AG08396 (cell line): ENCODE measurements around the gene RAD51B.

Experiments used
- DNase-seq: peaks from one replicate; pipeline ENCODE4 v3.0.0; 2012; ENCODE audit warnings: low spot score, mixed read lengths

Gene RAD51B

DNA sequence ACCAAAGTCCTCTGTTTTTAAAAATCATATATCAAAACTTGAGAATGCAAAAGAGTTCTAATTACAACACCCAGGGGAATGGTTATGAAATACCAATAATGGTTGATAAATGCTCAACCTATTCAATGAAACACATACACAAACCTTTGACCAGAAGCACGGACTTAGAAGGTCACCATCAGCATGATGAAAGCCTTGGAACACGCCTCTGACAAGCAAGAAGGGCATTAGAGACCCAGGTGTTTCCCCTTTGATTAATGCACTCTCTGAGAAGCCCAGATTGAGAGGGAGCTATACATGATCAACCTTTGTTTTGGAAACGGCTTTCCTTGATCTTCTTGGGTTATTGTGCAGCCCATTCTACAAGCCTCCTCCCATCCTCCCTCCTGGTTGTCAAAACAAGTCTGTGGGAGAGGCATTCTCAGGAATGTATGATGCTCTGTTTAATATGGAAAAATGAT is 904.3 kb downstream of the RAD51B start:
- DNase-seq, result no peak

DNA sequence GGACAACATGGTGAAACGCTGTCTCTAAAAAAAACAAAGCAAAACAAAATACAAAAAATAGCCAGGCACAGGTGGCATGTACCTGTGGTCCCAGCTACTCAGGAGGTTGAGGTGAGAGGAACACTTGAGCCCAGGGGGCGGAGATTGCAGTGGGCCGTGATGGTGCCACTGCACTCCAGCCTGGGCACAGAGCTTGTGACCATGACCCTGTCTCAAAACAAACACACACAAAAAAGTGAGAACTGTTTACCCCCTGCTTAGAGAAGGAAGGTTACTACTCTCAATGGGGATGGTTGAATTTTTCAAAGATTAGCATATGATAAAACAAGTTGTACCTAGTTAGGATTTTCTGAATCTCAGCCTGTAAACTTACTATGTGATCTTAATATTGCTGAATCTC is 905.3 kb downstream of the RAD51B start:
- DNase-seq, result no peak

DNA sequence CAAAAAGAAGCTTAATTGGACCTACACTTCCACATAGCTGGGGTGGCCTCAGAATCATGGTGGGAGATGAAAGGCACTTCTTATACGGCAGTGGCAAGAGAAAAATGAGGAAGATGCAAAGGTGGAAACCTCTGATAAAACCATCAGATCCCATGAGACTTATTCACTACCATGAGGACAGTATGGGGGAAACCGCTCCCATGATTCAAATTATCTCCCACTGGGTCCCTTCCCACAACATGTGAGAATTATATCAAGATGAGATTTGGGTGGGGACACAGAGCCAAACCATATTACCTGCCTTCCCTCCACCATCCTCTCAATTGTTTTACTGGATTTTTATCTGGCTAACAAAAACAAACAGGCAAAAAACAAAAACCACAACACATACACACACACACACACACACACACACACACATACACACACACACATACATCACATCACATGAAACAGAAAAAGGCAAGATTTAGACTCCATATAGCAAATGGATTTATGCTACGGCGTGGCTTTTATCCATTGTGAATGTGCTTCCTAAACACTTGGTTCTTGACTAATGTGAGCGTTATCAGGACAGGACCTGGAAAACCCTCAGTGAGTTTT is 906.6 kb downstream of the RAD51B start:
- DNase-seq, result no peak

DNA sequence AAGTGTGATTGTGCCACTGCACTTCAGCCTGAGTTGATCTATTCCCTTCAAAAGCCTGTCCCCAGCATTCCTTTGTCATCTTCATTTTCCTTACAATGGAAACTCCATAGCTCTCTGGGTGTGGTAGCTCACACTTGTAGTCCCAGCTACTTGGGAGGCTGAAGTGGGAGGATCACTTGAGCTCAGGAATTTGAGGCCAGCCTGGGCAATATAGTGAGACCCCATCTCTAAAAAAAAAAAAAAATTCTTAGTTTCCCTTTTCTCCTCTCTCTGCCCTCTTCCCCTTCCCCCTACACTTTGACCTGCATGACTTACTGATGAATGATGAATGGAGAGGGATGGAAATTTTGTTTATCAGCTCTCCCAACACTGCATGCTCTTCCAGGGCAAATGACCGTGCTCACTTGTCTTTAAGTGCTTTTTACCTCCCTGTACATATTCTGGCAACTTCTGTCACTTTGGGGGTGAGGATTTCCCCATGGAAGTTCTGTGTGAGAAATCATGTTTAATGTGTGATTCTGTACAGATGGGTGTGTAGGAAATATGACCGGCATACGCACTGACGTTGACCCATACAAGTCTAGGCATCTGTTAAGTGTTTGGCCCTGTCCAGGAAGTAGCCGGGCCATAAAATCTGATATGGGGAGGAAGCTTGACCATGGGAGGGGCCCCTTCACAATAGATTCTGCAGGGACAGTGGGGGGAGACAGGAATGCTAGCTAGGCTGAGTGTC is 907.9 kb downstream of the RAD51B start:
- no peak for DNase-seq

DNA sequence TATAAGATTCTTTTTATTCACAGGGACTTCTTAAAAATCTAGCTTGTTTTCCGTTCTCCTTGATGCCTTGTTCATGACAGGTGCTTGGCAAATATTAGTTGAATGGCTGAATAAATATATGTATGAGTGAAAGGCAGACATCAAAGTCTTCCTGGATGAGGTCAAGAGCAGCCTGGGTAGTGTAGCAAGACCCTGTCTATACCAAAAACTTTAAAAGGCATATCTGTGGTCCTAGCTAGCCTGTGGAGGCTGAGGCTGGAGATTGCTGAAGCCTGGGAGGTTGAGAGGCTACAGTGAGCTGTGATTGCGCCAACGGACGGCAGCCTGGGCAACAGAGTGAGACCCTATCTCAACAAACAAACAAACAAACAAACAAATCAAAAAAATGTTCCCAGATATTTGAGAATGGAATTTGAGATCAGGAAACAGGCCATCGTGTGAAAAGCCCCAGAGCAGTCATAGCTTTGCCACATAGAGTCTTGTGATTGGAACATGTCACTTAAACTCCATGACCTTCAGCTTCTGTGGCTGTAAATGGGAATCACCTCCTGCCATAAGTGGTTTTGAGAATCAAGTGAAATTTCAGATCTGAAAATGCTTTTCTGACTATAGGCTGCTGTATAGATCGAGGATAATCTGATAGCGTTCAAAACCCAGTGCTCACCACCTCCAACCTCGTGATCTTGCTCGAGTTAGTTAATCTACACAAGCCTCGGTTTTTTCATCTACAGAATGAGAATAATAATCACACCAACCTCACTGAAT is 908.9 kb downstream of the RAD51B start:
- DNase-seq, result no peak

DNA sequence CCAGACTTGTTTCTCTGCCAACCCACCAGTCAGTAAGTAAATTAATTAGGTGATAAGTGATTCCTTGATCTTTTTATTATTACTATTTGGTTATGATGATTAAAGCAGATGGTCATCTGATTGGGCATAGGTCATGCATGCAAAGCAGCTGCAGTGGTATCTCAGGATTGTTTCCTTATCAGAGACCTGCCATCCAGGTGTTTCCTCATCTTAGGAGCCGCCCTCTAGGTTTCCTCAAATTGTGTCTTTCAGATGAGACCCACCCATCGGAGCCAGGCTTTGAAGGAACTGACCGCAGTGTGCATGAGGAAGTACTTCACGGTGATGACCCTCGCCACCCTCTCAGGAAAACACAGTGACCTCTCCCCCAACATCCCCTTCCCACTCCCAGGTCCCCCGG is 910.0 kb downstream of the RAD51B start:
- no peak for DNase-seq

DNA sequence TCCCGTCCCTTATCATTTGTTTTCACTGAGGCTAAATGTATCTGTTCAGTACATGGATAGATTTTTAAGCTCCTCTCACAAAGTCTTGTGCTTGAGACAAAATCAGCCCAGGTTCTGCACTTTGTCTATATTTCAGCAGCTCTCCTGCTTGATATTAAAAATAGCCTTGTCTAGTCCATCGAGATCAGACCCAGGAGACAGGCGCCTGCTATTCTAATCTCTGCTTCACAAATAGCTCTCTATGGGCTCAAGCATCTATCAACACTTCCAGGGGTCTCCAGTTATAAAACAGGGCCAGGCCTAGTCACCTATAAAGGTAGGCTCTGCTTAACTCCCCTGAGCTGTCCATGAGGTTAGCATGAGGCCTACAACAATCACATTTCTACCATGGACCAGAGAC is 910.8 kb downstream of the RAD51B start:
- DNase-seq, result no peak

DNA sequence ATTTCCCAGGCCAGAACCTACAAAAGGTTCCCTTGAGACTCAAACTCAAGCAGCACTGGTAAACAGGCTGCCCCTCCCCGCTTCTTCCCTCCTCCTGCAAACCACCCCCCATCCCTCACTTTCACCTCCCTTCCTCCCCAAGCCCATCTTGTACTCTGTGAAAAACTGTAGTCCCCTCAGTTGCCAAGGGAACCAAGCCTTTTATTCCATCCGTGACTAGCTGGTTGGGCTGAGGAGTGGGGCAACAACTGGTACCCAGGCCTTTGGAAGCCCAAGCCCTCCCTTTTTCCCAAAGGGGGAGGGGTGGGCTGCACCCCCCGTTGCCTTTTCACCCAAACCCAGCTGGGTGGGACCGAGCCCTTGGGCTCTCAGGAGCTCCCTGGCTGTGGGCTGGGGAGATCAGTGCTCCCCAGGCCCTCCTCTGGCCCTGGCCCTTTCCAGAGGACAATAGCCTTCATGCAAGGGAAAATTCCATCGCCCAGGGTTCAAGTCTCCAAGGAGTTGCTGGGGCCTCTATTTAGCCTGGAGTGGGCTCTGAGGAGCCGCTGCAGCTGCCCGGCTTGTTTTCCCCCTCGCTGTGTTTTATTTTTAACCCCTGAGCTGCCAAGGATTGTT is 911.3 kb downstream of the RAD51B start:
- DNase-seq, result no peak

DNA sequence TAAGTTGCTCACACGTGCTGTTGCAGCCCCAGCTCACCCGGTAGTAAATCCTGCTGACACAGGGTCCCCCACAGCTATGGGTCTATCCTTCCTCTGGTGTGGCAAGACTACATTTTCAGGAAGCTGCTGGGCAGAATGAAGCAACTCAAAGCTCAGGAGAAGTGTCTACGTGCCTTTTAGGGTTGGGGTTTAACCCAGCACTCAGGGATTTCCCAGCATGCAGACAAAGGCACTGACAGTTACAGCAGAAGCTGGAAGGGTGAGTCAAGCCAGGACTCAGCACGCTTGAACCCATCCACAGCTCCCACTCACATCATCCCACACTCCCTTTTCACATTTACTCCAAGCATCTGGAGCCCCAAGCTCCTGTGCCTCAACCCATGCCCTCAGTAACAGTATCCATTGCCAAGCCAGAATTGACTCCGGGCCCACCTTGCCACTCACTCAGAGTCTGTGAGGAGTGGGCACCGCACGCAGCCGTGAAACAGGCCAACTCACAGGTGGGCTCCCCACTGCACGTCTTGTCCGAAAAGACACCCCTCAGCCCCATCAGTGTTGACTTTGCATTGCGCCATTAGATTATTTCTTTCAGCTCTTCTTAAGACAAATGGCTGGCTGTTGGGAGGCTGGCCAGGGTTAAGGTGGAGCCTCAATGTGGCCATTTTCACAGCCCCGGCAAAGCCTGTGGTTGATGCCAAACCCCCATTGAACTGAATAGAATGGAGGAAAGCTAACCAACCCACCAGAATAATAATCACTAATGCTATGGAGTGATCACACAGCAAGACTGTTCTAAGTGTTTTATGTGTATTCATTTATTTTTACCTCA is 913.7 kb downstream of the RAD51B start:
- no peak for DNase-seq

DNA sequence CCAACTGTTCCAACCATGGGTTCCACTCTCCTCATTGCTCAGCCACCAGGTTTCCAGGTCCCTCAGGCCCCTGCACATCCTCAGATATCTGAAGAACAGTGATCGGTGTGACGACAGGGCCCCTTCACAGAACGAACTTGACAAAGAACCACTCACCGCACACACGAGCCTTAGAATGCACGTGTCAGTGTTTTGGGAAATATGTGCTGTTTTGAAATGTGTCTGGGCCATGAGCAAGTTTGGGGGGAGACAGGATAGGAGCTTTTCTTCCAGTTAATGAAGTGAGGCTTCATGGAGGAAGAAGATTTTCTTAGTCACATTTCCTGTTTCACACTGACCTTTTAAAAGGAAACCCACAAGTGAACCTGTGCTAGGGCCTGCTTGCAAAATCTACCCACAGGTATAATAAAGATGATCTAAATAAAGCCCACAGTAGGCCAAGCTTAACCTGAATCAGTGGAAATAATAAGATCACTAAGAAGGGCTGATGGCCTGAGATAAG is 914.7 kb downstream of the RAD51B start:
- DNase-seq, result no peak

DNA sequence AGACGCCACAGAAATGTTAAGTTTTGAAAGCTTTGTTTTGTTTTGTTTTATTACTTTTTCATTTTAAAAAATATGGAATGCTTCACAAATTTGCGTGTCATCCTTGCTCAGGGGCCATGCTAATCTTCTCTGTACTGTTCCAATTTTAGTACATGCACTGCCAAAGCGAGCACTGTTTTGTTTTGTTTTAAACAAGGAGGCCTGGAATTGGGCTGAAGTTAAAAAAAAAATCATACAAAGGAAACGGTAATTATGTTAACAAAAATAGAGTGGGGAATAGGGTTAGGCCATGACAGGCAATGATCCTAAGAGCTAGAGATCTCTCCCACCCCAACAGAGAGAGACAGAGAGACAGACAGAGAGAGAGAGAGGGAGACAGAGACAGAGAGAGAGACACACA is 916.3 kb downstream of the RAD51B start:
- no peak for DNase-seq

DNA sequence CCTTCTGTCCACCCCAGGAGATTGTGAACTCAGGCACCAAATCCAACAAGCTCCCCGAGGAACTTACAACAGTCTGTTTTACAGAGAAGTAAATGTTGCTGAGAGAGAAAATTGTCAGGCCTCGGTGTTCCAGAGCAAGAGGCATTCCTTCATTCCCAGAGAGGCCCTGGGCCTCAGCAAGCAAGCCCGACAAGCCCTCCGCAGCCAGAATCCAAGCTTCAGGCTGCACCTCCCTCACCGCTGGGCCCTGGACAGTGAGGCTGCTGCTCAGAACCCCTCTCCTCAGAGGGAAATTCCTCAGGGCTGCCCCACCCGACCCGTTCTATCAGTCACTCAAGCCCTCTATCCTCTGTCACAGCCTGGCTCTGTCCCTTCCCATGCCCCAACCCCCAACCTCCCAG is 916.9 kb downstream of the RAD51B start:
- no peak for DNase-seq

DNA sequence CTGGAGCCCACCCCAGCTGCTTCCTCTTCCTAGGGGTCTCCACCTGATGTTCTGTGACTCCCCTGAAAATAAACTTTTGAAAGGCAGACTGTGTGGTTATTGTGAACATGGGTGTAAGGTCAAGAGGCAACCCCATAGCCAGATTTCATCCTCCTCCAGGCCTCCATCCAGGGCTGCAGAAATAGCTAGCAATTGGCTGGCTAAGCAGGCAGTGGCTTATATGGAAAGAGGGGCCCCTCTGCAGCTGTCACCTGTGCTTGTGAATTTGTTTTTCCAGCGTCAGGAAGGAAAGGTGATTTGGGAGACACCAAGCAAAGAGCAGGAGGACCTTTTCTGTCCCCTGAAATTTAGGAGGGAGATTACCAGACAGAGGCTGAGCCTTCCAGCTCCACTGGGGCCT is 917.5 kb downstream of the RAD51B start:
- no peak for DNase-seq

DNA sequence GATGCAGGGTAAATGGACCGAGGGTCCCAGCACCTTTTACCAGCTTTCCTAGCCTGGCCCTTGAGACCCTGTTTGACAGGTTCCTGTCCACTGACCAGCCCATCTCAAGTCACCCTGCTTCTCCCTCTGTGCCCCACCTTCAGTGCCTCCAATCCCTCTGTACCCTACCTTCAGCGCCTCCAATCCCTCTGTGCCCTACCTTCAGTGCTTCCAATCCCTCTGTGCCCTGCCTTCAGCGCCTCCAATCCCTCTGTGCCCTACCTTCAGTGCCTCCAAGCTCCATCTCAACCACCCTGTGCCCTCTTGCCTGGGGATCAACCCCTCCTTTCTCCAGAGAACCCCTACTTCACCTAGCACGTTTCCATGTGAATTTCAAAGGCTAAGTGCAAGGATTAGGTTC is 919.0 kb downstream of the RAD51B start:
- no peak for DNase-seq

DNA sequence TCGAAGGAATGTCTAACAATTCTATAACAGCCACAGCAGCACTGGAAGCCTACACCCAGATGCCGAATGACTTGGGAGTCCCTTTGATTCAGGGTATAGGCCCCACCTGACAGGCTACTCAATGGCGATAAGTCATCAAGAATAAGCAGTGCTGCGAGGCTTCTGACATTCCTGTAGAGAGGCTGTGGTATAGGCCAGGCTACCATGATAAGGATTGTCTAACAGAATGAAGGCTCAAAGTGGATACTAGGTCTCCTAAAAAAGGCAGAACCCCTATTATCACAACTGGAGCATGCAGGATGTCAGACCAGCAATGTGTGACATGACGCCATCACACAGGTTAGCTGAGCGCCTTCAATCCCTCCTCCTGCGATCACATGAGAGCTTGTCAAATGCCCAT is 920.1 kb downstream of the RAD51B start:
- DNase-seq, result no peak

DNA sequence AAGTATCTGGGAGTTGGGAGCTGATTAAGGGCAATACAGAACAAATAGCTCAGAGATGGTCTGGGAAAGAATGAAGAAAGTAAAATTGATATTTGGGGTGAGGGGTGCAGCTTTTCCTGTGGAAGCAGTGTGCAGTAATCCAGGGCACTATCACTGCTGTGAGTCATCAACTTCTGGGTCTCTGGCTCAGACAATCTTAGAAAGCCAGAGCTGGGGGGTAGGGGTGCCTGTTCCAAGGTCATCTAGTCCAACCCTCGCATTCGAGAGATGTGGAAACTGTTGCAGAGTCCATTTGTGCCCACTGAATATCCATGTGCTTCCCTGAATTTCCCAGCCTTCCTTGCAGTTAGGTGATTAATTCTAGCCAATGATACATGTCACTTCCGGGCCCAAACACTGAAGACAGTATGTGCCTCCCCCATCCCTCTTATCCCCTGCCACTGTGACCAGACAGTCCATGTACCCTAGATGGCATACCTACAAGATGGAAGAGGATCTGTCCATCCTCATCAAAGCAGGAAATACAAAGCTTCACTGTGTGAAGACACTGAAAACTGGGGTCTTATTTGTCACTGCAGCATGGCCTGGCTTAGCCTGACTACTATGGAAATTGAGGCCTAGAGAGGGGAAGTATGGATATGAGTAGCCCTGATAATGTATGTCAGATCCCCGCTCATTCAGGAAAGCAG is 921.4 kb downstream of the RAD51B start:
- DNase-seq, result no peak

DNA sequence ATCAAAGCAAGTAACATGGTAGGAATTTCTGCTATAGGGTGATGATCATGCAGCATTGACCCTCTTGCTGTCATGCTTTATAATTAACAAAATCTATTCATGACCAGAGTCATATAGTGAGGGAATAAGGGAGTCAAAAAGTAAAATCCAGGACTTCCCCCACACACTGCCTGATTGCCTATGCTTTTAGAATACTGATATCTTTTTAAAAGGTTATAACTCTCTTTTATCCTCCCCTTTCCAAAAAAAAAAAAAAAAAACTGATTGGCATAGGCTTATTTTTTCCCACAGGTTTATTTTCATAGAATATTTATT is 921.9 kb downstream of the RAD51B start:
- no peak for DNase-seq

DNA sequence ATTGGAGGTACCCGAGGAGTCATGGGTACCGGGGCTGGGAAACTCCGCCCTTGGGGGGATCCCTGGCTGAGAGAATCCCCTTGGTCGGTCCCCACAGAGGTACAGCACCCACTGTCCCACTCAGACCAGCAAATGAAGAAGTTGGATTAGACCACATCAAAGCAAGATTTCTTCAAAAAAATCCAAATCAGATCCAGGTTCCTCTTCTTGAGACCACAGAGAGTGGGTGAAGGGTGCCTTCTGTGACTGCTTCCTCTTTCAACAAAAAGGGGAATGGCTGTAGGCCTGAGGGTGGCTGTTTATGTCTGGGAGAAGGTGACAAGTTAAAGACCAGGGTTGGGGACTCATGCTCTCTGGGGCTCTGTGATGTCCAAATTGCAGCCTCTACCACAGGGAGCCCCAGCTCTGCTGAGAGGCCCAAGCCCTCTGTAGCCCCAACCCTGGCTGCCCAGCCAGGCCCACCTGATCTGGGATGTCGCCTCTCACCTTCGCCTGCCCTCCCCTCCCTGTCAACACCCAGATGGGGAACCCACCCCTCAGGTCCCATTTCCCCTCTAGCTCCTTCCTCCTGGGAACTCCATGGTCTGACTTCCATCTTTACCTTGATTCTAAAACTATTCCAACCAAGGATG is 922.4 kb downstream of the RAD51B start:
- no peak for DNase-seq

DNA sequence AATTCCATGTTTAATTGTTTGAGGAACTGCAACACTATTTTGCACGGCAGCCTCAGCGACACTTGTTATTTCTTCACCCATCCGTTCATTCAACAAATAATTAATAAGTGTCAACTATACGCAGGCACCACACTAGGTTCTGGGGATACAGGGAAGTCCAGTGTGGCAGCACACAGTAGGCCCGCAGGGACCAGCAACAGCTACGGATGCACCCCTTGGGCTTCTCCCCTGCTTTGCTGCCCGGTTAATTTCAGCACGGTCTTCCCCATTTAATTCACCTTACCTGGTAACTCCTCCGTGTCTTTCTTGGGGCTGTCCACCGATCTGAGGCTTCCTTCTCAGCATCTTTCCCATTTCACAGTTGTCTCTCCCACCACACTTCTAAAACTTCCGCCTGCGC is 925.0 kb downstream of the RAD51B start:
- DNase-seq, result no peak

DNA sequence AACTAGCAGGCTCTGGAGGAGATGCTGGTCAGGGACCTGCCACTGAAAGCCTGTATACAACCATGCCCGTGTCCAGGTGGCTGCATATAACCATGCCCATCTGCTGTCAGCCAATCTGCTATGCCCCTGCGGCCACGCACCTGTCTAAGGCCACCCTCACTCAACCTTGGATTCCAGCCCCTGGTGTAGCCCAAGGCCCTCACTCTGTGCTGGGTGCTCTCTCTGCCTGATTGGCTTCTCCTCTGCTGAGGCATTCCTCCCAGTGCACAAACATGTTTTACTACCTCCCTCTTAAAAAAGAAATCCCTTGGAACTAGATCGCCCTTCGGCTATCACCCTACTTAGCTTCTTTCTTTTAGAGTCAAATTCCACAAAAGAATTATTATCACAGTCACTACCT is 927.8 kb downstream of the RAD51B start:
- DNase-seq, result no peak

DNA sequence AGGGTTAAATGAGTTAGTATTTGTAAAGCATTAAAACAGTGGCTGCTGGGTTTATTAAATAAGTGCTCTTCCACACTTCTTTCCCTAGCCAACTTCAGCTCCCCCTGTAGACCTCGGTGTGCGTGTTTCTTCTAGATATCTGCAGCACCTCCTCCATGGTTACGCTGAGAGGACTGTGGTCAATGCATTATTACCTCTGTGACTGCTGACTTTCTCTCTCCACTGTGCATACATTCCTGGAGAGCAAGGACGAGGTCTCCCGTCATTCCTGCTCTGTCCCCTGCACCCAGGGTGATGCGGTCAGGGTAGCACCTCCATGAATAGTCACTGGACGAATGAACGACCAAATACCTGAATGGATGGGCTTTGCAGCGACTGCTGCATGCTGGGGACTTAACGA is 928.7 kb downstream of the RAD51B start:
- DNase-seq, result no peak
